HG02610 (cell line): ENCODE results near the gene CTXN2.

Experiments
- ATAC-seq: cut with Tn5 transposase; IDR thresholded peaks from one replicate; pipeline ENCODE4 v1.9.1; 2021; ENCODE audit warnings: mild to moderate bottlenecking, moderate library complexity; ENCODE audit not compliant: unreplicated experiment

CTXN2 gene

DNA sequence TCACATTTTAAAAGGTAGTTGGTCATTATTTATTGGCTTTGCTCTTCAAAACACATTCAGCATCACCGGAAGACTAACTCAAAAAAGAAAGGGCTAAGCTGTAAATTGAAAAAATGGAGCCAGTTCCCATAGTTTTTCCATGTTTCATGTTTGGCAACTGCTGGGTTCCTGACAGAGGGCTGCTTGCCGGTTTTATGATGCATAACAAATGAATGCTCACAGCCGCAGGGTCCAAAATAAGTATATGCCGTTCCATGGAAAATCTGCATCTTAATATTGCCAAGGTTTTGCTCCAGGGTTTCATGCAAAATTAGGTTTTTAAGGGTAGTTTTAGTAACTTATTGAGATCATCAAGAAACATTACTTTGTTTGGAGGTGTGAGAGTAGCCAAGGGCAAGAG lies 30.4 kb downstream of the CTXN2 start:
- no peak for ATAC-seq

DNA sequence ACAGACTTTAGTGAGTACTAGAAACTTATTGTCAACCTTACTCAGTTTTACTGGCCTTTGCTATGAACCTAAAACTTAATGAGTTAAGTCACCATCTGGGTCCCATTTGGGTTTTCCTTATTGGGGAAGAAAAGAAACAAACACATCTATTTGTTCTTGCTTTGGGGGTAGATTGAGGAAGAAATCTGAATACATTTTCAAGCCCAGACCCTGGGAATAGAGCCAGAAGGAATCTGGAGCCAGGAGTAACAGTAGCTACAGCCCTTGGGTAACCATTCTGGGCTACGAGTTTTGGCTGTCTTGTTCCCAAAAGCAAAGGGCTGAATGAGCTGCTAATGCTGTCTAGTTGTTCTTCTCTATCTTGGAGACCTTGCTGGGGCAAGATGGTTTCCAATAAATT lies 31.2 kb downstream of the CTXN2 start:
- no peak for ATAC-seq

GRCh38 chr15:48225771-48226170 lies 34.3 kb downstream of the CTXN2 start:
- no peak for ATAC-seq

- ATAC-seq = no peak
These were observed 39.0 kb downstream of the CTXN2 start for GRCh38 chr15:48230498-48230897.

DNA sequence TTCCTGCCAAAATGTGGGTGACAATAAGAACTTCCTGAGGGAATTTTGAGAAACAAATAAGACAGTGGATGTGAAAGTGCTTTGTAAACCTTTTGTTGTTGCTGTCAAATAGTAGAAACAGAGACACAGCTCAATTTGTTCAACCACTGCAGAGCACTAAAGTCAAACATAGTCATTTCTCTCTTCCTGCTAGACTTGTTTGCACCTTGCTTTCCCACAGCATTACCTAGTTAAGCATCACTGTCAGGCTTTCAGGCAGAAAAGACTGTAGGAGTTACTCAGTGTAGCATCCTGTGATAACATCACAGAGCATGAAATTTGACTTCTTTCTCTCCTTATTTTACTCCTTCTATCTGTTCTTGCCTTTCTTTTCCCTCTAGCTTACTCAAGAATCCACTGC lies 41.8 kb downstream of the CTXN2 start:
- peak; percentile 57 for ATAC-seq

GRCh38 chr15:48239334-48239733 lies 47.9 kb downstream of the CTXN2 start:
- no peak for ATAC-seq

DNA sequence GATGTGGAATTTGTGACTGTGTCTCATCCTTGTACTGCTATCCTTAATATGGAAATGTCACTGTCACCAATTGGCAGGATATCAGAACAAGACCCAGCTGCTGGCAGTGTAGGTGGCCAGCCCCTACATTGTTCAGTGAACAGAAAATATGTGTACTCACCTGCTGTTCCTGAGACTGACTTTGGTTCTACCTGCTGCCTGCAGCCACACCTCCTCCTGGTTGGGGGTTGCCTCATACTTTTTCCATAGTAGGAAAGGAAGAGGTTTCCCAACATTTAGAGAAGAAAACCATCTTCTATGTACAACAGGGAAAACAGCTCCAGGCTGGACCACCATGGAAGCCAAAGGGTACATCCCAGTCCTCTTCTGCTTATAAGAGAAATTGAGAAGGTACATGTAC lies 50.5 kb downstream of the CTXN2 start:
- no peak for ATAC-seq

DNA sequence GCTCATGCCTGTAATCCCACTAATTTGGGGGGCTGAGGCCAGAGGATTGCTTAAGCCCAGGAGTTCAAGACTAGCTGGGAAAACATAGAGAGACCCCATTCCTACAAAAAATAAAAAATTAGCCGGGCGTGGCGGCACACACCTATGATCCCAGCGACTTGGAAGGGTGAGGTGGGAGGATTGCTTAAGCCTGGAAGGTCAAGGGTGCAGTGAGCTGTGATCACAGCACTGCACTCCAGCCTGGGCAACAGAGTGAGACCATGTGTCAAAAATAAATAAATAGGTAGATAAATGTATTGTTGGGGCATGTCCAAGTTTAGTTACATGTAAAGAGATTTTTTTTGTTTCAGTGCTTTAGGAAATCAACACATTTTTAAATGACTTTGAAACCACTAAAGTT lies 51.1 kb downstream of the CTXN2 start:
- no peak for ATAC-seq

GRCh38 chr15:48244921-48245320 lies 53.5 kb downstream of the CTXN2 start:
- ATAC-seq = no peak

GRCh38 chr15:48248414-48248813 lies 56.9 kb downstream of the CTXN2 start:
- ATAC-seq = no peak

DNA sequence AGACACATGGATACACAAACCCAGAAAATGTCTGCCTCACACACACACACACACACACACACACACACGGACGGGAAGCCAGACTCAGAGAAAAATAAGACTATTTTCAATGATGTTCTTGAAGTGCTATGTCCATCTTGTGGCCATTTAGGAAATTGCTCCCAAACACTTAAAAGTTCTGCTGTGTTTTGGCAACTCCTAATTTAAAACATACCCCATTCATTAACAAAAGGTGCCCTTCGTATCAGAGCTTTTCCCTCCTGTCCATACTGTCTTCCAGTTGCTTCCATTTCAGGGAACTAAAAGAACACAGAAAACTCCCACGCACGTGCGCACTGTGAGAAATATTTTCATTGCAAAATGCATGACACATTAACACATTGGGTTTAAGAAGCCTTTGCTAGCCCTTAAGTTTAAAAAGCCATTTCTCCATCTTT lies 59.2 kb downstream of the CTXN2 start:
- ATAC-seq = no peak

GRCh38 chr15:48253172-48253571 lies 61.7 kb downstream of the CTXN2 start:
- ATAC-seq = no peak
